Right cardiac atrium (tissue), 5 donors: ENCODE results near the gene CNTNAP2. TPM values are rescaled to one million over a fixed set of nuclear protein-coding genes. Genes with fewer than 3 reads are reported as not detected.

ENCODE experiments used
- microRNA-seq, 2 donors: library from miRNA; unstranded; fragments of <30 nt; microRNA quantifications; one replicate each; pipeline ENCODE4 v1.2.0, GENCODE V29; 2020 to 2021
- polyA plus RNA-seq: library from polyadenylated mRNA; stranded (reverse); fragments of 200-250 nt; gene quantifications from one replicate; pipeline ENCODE4 v1.2.3, GENCODE V29; 2013
- total RNA-seq, 4 donors: library from RNA; stranded (reverse); fragmentation: NEBNext Ultra II Directional; extraction: Animal tissue kit (Norgen Biotek cat#: 25700); gene quantifications; one replicate each; pipeline ENCODE4 v1.2.1, GENCODE V29; 2021
- donor health status: healthy with polysubstance abuse.
- donor health status: DM: no; HTN: yes; CAD: no.
- donor health status: DM: no; HTN: no; CAD: no.
- donor health status: DM: no; HTN: yes; CAD: no; lungs with severe emphysema.
- donor health status: DM: yes; HTN: yes; CAD: no.

The CNTNAP2 gene
- total and polyA plus RNA-seq, 5 donors = 0.23 to 1.7 (median 0.91) TPM; not detected in 1

Small RNA genes within 50 kb of the gene (microRNA-seq; reads per million reads assigned to microRNA genes)
- 0 reads per million in 2 donors for gene MIR548F4
